Adrenal gland (tissue), 12 donors: Measurements from ENCODE around the gene GPRC5D. TPM values are rescaled to one million over a fixed set of nuclear protein-coding genes. Genes with fewer than 3 reads are reported as not detected.

ENCODE experiments used
- DNase-seq, 7 donors: peaks; one replicate each; pipeline ENCODE4 v3.0.0-alpha.2; 2019 to 2020
- H3K27ac ChIP-seq, 5 donors: fragments of 200-600 bp; sonication (generic) in 4 of 5; 1 replicate in 3 of 5; 2 replicates in 2 of 5; pipeline versions ENCODE4 v1.5.1 to v1.8.0; 2016 to 2020; ENCODE audit warnings: mild to moderate bottlenecking in 1 of 5
- H3K27me3 ChIP-seq: fragments of 200-600 bp; 2 replicates; pipeline ENCODE4 v1.8.0; 2021
- H3K36me3 ChIP-seq, 2 donors: fragments of 200-600 bp; replicated peaks in 1 of 2; 1 replicate in 1 of 2; 2 replicates in 1 of 2; pipeline versions ENCODE4 v1.5.1 to v1.8.0; 2018 to 2022
- H3K4me1 ChIP-seq, 2 donors: fragments of 200-600 bp; replicated peaks in 1 of 2; 1 replicate in 1 of 2; 2 replicates in 1 of 2; pipeline versions ENCODE4 v1.5.1 to v1.8.0; 2018 to 2021
- H3K4me3 ChIP-seq, 4 donors: fragments of 200-600 bp; sonication (generic) in 3 of 4; one replicate each; pipeline ENCODE4 v1.5.1; 2016 to 2018
- H3K9me3 ChIP-seq, 3 donors: fragments of 200-600 bp; sonication (generic) in 1 of 3; replicated peaks in 1 of 3; 1 replicate in 2 of 3; 2 replicates in 1 of 3; pipeline versions ENCODE4 v1.5.1 to v1.8.0; 2016 to 2021
- POLR2A ChIP-seq, 2 donors: fragments of 450-650 bp; IDR thresholded peaks; one replicate each; pipeline ENCODE4 v1.6.1; 2017; ENCODE audit warnings: antibody characterized with exemption in 2 of 2, mild to moderate bottlenecking in 2 of 2, moderate library complexity in 1 of 2
- WGBS, 4 donors: extraction: QIAGEN DNeasy Blood & Tissue Kit in 2 of 4; methylation state at CpG; one replicate each; pipeline versions ENCODE4 v1.1.5 to v1.1.7; 2013 to 2017; 5-methylcytosine and 5-hydroxymethylcytosine counted together
- intact Hi-C, 2 donors: fragments of 100-400 bp; cut with DNase I; formaldehyde crosslinking; loops; one replicate each; pipeline versions ENCODE4 v1.14.1 to v1.15.0; 2022 to 2023
- polyA plus RNA-seq, 3 donors: library from polyadenylated mRNA; stranded (reverse); fragments of 200-250 nt in 2 of 3; fragments of 350-450 nt in 1 of 3; fragmentation: Illumina TruSeq in 1 of 3; extraction: RNeasy Lipid Tissue Mini Kit (QIAGEN cat#74804) in 1 of 3; gene quantifications; one replicate each; pipeline ENCODE4 v1.2.3, GENCODE V29; 2013 to 2014
- total RNA-seq, 9 donors: library from RNA; depleted of rRNA in 4 of 9; stranded (reverse); fragments of >200 nt in 4 of 9; fragments of 120-200 nt in 1 of 9; fragmentation: NEBNext Ultra II Directional in 1 of 9; extraction: Animal tissue kit (Norgen Biotek cat#: 25700) in 1 of 9; gene quantifications; one replicate each; pipeline versions ENCODE4 v1.1.0 to v1.2.4, GENCODE V29; 2013 to 2023
- TF ChIP-seq, protein P1 (sequence below), 6 experiments: fragments of 450-650 bp in 4 of 6; fragments of 200-600 bp in 2 of 6; sonication (generic) in 1 of 6; IDR thresholded peaks; 1 replicate in 5 of 6; 2 replicates in 1 of 6; pipeline versions ENCODE4 v1.5.1 to v1.8.0; 2016 to 2021; ENCODE audit warnings: antibody characterized with exemption in 6 of 6, mild to moderate bottlenecking in 2 of 6, moderate library complexity in 1 of 6
- donor health status: healthy with polysubstance abuse.
- donor health status: Bipolar disorder and iron deficiency.
- donor health status: DM: yes; HTN: yes; CAD: no.
- donor health status: DM: no; HTN: no; CAD: no.
- donor health status: DM: no; HTN: no; CAD: no.
- donor health status: DM: yes; HTN: yes; CAD: no.

GPRC5D gene
- total and polyA plus RNA-seq, 12 donors, result 0.17 to 0.40 TPM; not detected in 10

DNA sequence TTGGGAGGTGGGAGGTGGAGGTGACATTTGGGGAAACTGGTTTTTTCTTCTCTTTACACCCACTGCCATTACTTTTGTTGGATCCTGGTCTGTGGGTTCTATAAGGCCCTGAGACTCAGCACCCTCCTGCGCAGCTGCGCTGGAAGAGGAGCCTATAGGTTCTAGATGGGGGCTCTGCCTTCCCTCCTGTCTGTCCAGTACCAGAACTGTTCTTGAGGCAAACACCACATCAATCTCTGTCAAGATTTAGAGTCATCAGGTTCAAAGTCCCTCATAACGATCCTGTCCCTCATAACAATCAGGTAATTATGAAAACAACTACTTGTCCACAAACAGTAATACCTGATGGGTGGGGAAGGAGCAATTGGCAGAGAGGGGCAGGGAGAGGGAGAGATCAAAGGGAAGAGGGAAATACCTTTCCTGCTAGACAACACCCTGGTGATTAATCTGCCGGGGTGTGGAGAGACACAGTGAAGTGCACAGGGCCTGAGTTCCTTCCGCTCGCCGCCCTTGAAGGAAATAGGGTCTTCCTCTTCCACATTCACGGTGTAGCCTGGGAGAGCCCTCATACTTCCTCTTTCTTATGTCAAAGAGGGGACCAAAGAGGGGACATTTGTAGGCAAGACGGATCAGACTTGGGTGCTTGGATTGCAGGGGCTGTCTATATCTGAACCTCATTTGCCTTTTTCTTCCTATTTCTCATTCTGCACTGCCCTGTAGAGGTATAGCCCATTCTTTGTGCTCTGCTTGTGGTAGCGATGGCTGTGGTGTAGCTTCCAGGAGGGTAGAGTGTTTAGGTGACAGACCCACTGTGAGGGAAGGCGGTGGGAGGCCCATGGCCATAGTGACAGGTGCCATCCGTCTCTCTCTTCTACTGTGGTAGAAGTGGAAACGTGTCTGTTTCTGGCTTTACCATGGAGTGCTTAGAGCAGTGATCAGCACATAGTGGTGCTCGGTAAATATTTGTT is 48.0 kb downstream of the GPRC5D start:
- no peaks in the 10 kb centered on the region for H3K9me3 ChIP-seq
- no peaks in the 10 kb centered on the region for H3K36me3 ChIP-seq
- H3K27ac ChIP-seq, result no peak overlapping the region
- intact Hi-C loops, result no loop called here
- 80 to 86% (median 83%) methylated on average over 14 of the region's 14 CpGs for WGBS, 4 donors
- no peak for DNase-seq
- no peak overlapping the region for H3K4me3 ChIP-seq
- H3K4me1 ChIP-seq, result peaks cover 12 to 32% of the 10 kb centered on the region in 2 donors
- TF ChIP-seq POLR2A (IDR thresholded peaks at IDR 0.05), result no peak
- TF ChIP-seq, protein P1, sequence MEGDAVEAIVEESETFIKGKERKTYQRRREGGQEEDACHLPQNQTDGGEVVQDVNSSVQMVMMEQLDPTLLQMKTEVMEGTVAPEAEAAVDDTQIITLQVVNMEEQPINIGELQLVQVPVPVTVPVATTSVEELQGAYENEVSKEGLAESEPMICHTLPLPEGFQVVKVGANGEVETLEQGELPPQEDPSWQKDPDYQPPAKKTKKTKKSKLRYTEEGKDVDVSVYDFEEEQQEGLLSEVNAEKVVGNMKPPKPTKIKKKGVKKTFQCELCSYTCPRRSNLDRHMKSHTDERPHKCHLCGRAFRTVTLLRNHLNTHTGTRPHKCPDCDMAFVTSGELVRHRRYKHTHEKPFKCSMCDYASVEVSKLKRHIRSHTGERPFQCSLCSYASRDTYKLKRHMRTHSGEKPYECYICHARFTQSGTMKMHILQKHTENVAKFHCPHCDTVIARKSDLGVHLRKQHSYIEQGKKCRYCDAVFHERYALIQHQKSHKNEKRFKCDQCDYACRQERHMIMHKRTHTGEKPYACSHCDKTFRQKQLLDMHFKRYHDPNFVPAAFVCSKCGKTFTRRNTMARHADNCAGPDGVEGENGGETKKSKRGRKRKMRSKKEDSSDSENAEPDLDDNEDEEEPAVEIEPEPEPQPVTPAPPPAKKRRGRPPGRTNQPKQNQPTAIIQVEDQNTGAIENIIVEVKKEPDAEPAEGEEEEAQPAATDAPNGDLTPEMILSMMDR (IDR thresholded peaks at IDR 0.05), result no peak
- H3K27me3 ChIP-seq, result no peaks in the 10 kb centered on the region

DNA sequence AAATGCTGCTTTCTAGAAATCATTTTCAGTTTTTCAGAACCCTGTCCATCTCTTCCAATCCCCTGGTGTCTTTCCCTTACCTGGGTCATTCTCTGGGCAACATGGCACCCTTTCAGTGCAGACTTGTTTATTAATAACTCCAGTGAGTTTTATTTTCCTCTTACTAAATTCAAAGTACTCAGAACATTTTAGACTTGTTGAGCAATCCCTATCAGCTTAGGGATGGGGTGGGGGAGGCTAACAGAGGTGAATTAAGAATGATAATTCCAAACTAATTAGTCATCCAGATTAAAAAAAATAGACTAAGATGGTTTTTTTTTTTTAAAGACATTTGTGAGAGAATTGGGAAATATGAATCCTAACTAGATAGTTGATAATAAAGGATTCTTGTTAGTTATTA is 49.9 kb downstream of the GPRC5D start:
- TF ChIP-seq, protein P1 (IDR thresholded peaks at IDR 0.05), result no peak
- peak in 1 of 2 donors; percentile 3 for TF ChIP-seq POLR2A (IDR thresholded peaks at IDR 0.05)
- Histone ChIP-seq H3K36me3 (no peaks in the 10 kb centered on the region), H3K4me3 (peak overlapping the region in 1 of 4 donors; percentile 6), H3K27me3 (no peaks in the 10 kb centered on the region), H3K27ac (peak overlapping the region; percentile 28 to 88 (median 74)), H3K4me1 (peaks cover 12 to 32% of the 10 kb centered on the region in 2 donors), H3K9me3 (no peaks in the 10 kb centered on the region)
- DNase-seq, result peak in 6 of 7 donors; percentile 56 to 70 (median 70)
- intact Hi-C loops, result no loop called here

DNA sequence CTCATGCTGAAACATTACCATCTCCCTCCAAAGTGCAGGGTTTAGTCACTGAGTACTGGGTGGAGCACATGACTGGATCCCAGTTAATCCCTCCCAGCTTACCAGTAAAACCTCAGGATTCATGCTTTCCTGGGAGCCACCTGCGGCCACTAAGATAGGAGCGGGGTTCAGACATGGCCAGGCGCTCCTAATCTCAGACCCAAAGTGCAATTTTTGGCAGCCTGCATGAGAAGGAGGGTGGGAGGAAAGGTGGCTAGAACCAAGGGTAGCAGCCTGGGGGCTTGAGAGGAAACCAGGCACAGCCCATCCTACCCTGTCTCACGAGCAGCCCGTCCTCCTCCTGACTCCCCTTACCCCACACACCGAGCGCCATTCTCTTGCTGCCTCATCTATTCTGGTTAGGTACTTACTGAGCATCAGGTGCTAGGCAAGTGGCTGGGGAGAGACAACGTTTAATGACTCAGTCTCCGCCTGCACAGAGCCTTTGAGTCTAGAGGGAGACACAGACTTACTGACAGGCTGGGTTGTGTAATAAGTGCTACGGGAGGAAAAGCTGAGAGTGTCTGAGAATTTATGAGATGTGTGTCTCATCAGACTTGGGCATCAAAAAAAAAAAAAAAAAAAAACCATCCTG is 50.7 kb downstream of the GPRC5D start:
- Histone ChIP-seq H3K27ac (peak overlapping the region in 4 of 5 donors; percentile 73 to 88 (median 80)), H3K4me1 (peaks cover 12 to 32% of the 10 kb centered on the region in 2 donors), H3K36me3 (no peaks in the 10 kb centered on the region), H3K9me3 (no peaks in the 10 kb centered on the region), H3K4me3 (peak overlapping the region in 1 of 4 donors; percentile 6), H3K27me3 (no peaks in the 10 kb centered on the region)
- DNase-seq, result peak; percentile 60 to 89 (median 84)
- WGBS, 4 donors, result 62 to 71% (median 66%) methylated on average over 10 of the region's 10 CpGs
- TF ChIP-seq, protein P1 (IDR thresholded peaks at IDR 0.05), result no peak
- peak in 1 of 2 donors; percentile 68 for TF ChIP-seq POLR2A (IDR thresholded peaks at IDR 0.05)
- intact Hi-C loops, result no loop called here

DNA sequence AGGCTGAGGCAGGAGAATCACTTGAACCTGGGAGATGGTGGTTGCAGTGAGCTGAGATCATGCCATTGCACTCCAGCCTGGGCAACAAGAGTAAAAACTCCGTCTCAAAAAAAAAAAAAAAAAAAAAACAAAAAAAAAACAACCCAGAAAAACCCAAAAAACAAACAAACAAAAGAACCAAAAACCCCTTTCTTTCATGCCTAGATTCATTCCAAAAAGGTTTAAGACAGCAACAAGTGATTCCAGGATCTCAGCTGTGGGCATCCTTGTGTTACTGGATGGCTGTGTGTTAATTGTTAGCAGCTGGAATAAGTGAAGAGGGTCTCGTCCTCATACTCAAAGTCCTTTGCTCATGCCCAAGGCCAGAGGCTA is 51.2 kb downstream of the GPRC5D start:
- Histone ChIP-seq H3K27ac (peak overlapping the region in 3 of 5 donors; percentile 74 to 88 (median 86)), H3K4me1 (peaks cover 12 to 32% of the 10 kb centered on the region in 2 donors), H3K4me3 (no peak overlapping the region), H3K36me3 (no peaks in the 10 kb centered on the region), H3K27me3 (no peaks in the 10 kb centered on the region), H3K9me3 (no peaks in the 10 kb centered on the region)
- WGBS, 4 donors, result 33 to 63% (median 52%) methylated on average over 2 of the region's 2 CpGs
- TF ChIP-seq, protein P1 (IDR thresholded peaks at IDR 0.05), result no peak
- no peak for TF ChIP-seq POLR2A (IDR thresholded peaks at IDR 0.05)
- intact Hi-C loops, result no loop called here
- no peak for DNase-seq
